GM23338 (cell line): ENCODE data around the gene ADAMTS17.

Experiments
- CREB1 ChIP-seq: fragments of 250-450 bp; sonication (Bioruptor Pico); IDR thresholded peaks from 2 replicates; pipeline ENCODE4 v1.5.0; 2020; ENCODE audit warnings: low read depth, mild to moderate bottlenecking, moderate library complexity
- EZH2 ChIP-seq: fragments of 200-600 bp; sonication (generic); IDR thresholded peaks from one replicate; pipeline ENCODE4 v1.8.0; 2017; ENCODE audit warnings: antibody characterized with exemption, mild to moderate bottlenecking, low read depth; ENCODE audit not compliant: unreplicated experiment
- EZH2phosphoT487 ChIP-seq: fragments of 200-600 bp; sonication (generic); IDR thresholded peaks from one replicate; pipeline ENCODE4 v1.8.1; 2018; ENCODE audit warnings: antibody characterized with exemption; ENCODE audit not compliant: unreplicated experiment
- JUNB ChIP-seq: IDR thresholded peaks from one replicate; pipeline ENCODE4 v1.6.1; 2016; ENCODE audit warnings: antibody characterized with exemption; ENCODE audit not compliant: unreplicated experiment
- NANOG ChIP-seq: IDR thresholded peaks from 2 replicates; pipeline ENCODE4 v1.6.1; 2016; ENCODE audit warnings: antibody characterized with exemption, borderline replicate concordance
- POLR2AphosphoS5 ChIP-seq: IDR thresholded peaks from 2 replicates; pipeline ENCODE4 v1.6.1; 2016; ENCODE audit warnings: antibody characterized with exemption, low read depth
- ZNF114 ChIP-seq: fragments of 250-450 bp; sonication (Bioruptor Pico); IDR thresholded peaks from 2 replicates; pipeline ENCODE4 v1.5.0; 2020; ENCODE audit warnings: mild to moderate bottlenecking, moderate library complexity
- TF ChIP-seq, protein P1 (sequence below), 2 experiments: fragments of 200-600 bp in 1 of 2; sonication (generic) in 1 of 2; conservative IDR thresholded peaks; 2 replicates each; pipeline versions ENCODE4 v1.5.1 to v1.6.1; 2016 to 2017; ENCODE audit warnings: antibody characterized with exemption in 2 of 2, low read depth in 2 of 2, mild to moderate bottlenecking in 2 of 2, moderate library complexity in 1 of 2
- TF ChIP-seq, protein P2 (sequence below): IDR thresholded peaks from 2 replicates; pipeline ENCODE4 v1.6.1; 2016; ENCODE audit warnings: antibody characterized with exemption
- TF ChIP-seq, protein P3 (sequence below): IDR thresholded peaks from one replicate; pipeline ENCODE4 v1.6.1; 2018; ENCODE audit warnings: antibody characterized with exemption; ENCODE audit not compliant: unreplicated experiment

DNA sequence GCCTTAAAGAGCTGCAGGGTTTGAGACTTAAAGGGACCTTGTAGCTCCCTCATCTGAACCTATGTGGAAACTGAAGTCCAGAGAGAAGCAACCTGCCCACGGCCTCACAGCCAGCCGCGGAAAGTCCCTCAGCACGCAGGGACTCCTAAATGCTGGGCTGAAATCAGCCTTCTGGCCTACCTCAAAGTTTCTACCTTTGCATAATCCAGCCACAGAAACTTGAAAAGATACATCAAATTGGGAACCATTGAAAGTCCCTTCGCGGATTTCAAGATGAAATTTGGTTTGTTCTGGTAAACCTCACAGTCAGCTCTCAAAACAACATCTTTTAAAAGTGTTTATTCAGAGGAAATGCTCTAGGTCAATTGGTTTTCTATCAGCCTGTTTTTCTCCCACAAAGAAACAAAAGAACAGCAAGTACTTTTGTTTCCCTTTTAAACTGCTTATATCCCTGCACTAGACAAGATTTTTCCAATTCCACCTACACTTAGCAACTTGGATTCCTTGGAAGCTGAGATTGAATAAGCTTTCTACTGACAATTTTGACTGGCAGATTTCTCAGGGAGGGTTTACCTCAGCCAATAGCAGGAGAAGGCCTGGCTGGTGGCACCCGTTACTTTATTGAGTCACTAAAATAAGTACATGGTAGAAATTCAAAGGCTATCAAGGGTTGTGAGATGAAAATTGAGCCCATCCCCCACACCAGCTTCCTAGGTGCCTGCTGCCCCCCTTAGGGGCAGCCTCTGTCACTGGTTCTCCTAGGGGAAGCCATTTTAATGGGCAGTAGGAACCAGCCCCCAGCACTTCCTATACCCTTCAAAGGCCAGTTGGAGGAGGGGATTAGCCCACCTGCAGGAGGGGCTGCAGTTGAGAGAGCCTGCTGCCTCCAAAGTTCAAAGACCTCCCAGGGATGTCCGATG is 171.2 kb downstream of the ADAMTS17 start:
- TF ChIP-seq, protein P1, sequence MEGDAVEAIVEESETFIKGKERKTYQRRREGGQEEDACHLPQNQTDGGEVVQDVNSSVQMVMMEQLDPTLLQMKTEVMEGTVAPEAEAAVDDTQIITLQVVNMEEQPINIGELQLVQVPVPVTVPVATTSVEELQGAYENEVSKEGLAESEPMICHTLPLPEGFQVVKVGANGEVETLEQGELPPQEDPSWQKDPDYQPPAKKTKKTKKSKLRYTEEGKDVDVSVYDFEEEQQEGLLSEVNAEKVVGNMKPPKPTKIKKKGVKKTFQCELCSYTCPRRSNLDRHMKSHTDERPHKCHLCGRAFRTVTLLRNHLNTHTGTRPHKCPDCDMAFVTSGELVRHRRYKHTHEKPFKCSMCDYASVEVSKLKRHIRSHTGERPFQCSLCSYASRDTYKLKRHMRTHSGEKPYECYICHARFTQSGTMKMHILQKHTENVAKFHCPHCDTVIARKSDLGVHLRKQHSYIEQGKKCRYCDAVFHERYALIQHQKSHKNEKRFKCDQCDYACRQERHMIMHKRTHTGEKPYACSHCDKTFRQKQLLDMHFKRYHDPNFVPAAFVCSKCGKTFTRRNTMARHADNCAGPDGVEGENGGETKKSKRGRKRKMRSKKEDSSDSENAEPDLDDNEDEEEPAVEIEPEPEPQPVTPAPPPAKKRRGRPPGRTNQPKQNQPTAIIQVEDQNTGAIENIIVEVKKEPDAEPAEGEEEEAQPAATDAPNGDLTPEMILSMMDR (conservative IDR thresholded peaks at IDR 0.05; ENCODE audit: low read depth in 2 of 2) = no peak
- TF ChIP-seq EZH2 = no peak
- TF ChIP-seq, protein P2, sequence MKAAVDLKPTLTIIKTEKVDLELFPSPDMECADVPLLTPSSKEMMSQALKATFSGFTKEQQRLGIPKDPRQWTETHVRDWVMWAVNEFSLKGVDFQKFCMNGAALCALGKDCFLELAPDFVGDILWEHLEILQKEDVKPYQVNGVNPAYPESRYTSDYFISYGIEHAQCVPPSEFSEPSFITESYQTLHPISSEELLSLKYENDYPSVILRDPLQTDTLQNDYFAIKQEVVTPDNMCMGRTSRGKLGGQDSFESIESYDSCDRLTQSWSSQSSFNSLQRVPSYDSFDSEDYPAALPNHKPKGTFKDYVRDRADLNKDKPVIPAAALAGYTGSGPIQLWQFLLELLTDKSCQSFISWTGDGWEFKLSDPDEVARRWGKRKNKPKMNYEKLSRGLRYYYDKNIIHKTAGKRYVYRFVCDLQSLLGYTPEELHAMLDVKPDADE = no peak
- no peak for TF ChIP-seq POLR2AphosphoS5
- no peak for TF ChIP-seq NANOG
- TF ChIP-seq CREB1 (CRISPR knock-in tag) = no peak
- TF ChIP-seq, protein P3, sequence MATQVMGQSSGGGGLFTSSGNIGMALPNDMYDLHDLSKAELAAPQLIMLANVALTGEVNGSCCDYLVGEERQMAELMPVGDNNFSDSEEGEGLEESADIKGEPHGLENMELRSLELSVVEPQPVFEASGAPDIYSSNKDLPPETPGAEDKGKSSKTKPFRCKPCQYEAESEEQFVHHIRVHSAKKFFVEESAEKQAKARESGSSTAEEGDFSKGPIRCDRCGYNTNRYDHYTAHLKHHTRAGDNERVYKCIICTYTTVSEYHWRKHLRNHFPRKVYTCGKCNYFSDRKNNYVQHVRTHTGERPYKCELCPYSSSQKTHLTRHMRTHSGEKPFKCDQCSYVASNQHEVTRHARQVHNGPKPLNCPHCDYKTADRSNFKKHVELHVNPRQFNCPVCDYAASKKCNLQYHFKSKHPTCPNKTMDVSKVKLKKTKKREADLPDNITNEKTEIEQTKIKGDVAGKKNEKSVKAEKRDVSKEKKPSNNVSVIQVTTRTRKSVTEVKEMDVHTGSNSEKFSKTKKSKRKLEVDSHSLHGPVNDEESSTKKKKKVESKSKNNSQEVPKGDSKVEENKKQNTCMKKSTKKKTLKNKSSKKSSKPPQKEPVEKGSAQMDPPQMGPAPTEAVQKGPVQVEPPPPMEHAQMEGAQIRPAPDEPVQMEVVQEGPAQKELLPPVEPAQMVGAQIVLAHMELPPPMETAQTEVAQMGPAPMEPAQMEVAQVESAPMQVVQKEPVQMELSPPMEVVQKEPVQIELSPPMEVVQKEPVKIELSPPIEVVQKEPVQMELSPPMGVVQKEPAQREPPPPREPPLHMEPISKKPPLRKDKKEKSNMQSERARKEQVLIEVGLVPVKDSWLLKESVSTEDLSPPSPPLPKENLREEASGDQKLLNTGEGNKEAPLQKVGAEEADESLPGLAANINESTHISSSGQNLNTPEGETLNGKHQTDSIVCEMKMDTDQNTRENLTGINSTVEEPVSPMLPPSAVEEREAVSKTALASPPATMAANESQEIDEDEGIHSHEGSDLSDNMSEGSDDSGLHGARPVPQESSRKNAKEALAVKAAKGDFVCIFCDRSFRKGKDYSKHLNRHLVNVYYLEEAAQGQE = no peak
- no peak for TF ChIP-seq EZH2phosphoT487
- TF ChIP-seq JUNB = no peak
- no peak for TF ChIP-seq ZNF114 (CRISPR knock-in tag)
